BJ (cell line): ENCODE measurements around the gene VTI1A. TPM values are rescaled to one million over a fixed set of nuclear protein-coding genes. Genes with fewer than 3 reads are reported as not detected.

ENCODE experiments used
- CTCF ChIA-PET: fragments of 350-600 bp; formaldehyde crosslinking; extraction: SDS; loops from one replicate; lab custom pipeline; 2021; ENCODE audit warnings: antibody characterized with exemption, inconsistent platforms; lab: Yijun Ruan, JAX
- POLR2A ChIA-PET: fragments of 300-600 bp; sonication (Branson Sonifier 250); formaldehyde crosslinking; extraction: SDS; loops from one replicate; lab custom pipeline; 2021; ENCODE audit warnings: antibody characterized with exemption; lab: Charles Lee
- DNase-seq: peaks from one replicate; pipeline ENCODE4 v3.0.0-alpha.2; 2011; ENCODE audit warnings: low read depth
- H3K27me3 ChIP-seq: 2 replicates; pipeline ENCODE4 v1.6.0; 2011; ENCODE audit warnings: low read length; ENCODE audit not compliant: control insufficient read depth, insufficient read depth
- H3K36me3 ChIP-seq: 2 replicates; pipeline ENCODE4 v1.5.1; 2011; ENCODE audit warnings: low read length; ENCODE audit not compliant: control insufficient read depth, insufficient read depth
- H3K4me3 ChIP-seq: 2 replicates; pipeline ENCODE4 v1.5.1; 2011; ENCODE audit warnings: low read depth, mild to moderate bottlenecking, control low read depth, low read length
- CTCF ChIP-seq: IDR thresholded peaks from 2 replicates; pipeline ENCODE4 v1.5.1; 2011; ENCODE audit warnings: low read depth, mild to moderate bottlenecking, control low read depth, inconsistent platforms, low read length, moderate library complexity; ENCODE audit not compliant: insufficient read depth
- polyA plus RNA-seq: library from polyadenylated mRNA; depleted of rRNA; stranded (reverse); fragments of >200 nt; gene quantifications from 2 replicates; pipeline ENCODE4 v1.2.3, GENCODE V29; 2011

The VTI1A gene
- polyA plus RNA-seq, 1 experiment, result 13.4 TPM

- TF ChIP-seq CTCF, result no peak
- Histone ChIP-seq H3K4me3 (no peak overlapping the region), H3K27me3 (no peaks in the 10 kb centered on the region), H3K36me3 (no peaks in the 10 kb centered on the region)
- POLR2A ChIA-PET, result no interaction called here
- no peak for DNase-seq
- CTCF ChIA-PET, result no interaction called here
Observed at GRCh38 chr10:112805254-112805590, 358.2 kb downstream of the VTI1A start.

DNA sequence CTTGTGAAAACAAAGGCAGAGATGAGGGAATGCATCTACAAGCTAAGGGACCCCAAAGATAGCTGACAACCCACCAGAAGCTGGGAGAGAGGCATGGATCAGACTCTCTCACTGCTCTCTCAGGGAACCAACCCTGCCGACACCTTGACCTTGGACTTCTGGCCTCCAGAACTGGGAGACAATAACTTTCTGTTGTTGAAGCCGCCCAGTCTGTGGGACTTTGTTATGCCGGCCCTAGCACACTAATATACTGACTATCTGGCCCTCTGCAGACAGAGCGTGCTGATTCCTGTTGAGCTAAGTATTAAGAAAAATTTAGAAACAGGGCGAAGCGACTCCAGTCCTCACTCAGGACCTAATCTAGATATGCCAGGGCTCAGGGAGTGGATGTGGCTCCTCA, 358.7 kb downstream of the VTI1A start:
- CTCF ChIA-PET, result no interaction called here
- TF ChIP-seq CTCF, result no peak
- peaks cover 2% of the 10 kb centered on the region; the same call in 1 of the 2 replicates for H3K36me3 ChIP-seq

DNA sequence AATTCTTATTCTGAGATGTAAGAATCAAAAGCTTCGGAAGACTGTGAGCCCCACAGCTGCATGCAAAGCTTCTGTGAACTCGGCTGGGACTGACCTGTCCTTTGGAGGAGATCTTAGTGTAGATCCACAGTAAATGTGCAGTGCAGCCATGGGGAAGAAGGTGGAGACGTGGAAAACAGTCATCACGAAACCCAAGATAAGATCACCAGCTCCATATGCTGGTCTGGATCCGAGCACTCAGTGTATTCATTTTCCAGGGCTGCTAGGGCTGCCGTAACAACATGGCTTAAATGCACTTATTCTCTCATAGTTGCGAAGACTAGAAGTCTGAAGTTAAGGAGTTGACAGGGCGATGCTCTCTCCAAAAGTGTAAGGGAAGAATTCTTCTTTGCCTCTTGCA, 360.0 kb downstream of the VTI1A start:
- H3K27me3 ChIP-seq, result no peaks in the 10 kb centered on the region
- no peak for DNase-seq
- no peak for TF ChIP-seq CTCF
- peaks cover 2% of the 10 kb centered on the region; the same call in 1 of the 2 replicates for H3K36me3 ChIP-seq
- no peak overlapping the region for H3K4me3 ChIP-seq
- ChIA-PET POLR2A (no interaction called here), CTCF (no interaction called here)

More for the DNA sequence above, 358.7 kb downstream of the VTI1A start:
- no peaks in the 10 kb centered on the region for H3K27me3 ChIP-seq
- H3K4me3 ChIP-seq, result no peak overlapping the region
- POLR2A ChIA-PET, result no interaction called here
- no peak for DNase-seq

- ChIA-PET POLR2A (no interaction called here), CTCF (interaction anchor here (0.7 kb wide), 1 partner anchor 248 kb away, joined by 4 read pairs; no protein-coding TSS in a partner anchor)
- H3K36me3 ChIP-seq, result peaks cover 2% of the 10 kb centered on the region; the same call in 1 of the 2 replicates
- no peak overlapping the region for H3K4me3 ChIP-seq
- no peaks in the 10 kb centered on the region for H3K27me3 ChIP-seq
- no peak for DNase-seq
- no peak for TF ChIP-seq CTCF
Observed at GRCh38 chr10:112809736-112810135, 362.7 kb downstream of the VTI1A start.

- no peak overlapping the region for H3K4me3 ChIP-seq
- ChIA-PET POLR2A (interaction anchor here (0.6 kb wide), 1 partner anchor 17 kb away, joined by 3 read pairs; no protein-coding TSS in a partner anchor), CTCF (interaction anchor here (0.8 kb wide), 1 partner anchor 9 kb away, joined by 3 read pairs; no protein-coding TSS in a partner anchor)
- TF ChIP-seq CTCF, result no peak
- DNase-seq, result no peak
- no peaks in the 10 kb centered on the region for H3K27me3 ChIP-seq
- peaks cover 2% of the 10 kb centered on the region; the same call in 1 of the 2 replicates for H3K36me3 ChIP-seq
Observed at GRCh38 chr10:112810711-112811151, 363.7 kb downstream of the VTI1A start.
